ENCODE measurements around the gene MANF.

MANF gene

DNA sequence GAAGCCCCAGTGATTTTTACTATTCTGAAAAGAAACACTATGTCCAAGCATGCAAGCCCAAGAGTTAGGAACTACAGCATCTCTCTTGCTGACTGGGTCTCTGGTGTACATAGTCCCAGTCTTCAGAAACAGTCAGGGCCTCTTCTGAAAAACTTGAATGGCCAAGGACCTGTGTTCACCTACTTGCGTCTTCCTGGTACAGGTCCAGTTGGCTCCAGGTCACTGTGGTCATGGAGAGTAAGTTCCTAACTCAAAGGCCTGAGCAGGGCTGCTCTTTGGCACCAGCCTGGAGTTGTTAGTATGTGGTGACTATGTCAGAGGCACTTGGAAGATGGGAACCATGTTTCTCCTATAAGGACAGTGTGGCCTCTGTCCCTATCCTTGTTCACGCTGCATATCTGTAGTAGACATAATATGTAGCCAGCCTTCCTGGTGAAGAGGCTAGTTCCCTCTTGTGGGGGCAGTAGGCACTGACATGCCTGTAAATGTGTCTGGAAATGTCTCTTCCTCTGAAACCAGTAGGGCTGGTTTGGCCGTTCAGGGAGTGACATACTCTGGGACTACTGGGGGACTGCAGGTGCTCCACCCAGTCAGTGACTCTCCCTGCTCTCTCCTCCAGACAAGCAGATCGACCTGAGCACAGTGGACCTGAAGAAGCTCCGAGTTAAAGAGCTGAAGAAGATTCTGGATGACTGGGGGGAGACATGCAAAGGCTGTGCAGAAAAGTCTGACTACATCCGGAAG lies 3.4 kb downstream of the MANF start:
- in situ Hi-C loops (cut with MboI; ENCODE audit: low sequenced_read_pairs): no loop called here

DNA sequence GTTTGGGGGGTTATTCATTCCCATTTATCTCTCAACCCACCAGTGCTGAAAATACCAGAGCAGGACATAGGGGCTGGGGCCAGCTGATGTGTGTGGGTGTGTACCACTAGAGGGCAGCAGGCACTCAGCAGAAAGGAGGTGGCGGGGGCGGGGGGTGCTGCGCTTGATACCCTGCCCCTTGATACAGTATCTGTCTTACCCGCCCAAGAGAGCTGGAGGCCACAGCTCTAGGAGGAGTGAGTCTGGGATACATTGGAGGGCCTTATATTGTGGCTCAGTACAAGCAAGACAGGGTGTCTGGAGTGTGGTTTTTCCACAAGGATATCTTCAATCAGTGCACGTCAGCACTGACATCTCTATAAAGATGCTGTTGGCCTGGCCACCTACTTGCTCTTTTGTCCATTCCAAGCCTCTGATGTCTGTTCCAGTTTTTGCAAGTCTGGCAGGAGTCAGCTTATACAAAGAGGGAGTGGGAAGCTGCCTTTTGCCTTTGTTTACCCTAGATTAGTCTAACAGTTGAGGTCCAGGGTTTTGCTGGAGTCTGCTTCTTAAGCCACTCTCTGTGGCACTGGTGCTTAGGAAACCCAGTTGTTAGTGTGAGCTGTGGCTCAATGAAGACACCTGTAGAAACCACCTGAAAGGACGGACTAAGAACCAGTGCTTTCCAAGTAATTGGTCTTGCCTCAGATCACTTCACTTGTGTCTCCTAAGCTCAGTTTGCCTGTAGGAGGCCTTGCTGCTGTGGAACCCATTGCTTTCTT lies 4.5 kb downstream of the MANF start:
- in situ Hi-C loops (cut with MboI; ENCODE audit: low sequenced_read_pairs): no loop called here

DNA sequence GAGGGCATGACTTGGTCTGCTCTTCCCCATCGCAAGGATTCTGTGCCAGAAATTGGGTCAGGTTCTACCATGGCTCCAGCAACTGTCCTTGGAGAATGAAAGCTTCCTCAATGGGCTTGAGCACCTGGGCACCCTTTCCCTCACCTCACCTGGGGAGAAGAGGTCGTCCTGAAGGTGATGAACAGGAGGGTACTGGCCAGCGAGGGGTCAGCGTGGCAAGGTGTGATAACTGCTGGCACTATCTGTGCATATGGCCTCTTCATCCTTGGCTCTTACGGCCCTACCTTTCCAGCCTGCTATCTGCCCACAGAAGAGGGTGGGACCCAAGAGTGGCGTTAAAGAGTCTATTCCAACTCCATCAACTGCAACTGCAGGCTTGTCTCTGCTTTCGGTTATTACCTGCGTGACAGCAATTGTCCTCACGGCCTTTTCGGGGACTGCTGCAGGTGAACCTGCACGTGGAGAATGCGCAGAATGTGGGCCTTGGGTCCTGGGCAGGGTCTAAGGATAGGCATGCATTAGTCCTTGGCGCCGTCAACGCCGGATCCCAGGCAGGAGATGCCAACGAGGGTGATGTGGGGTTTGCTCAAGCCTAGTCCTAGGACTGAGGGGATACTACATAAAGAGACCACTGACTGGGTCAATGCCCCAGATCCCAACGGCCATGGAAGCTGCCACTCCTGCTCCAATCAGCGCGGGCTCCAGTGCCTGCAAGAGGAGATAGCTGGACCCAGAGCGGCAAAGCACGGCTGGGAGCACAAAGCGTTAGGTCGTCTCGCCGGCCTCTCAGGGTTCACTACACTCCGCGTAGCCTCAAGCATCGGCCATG lies 5.4 kb downstream of the MANF start:
- in situ Hi-C loops (cut with MboI; ENCODE audit: low sequenced_read_pairs): no loop called here

GRCh38 chr3:51391075-51391565 lies 6.0 kb downstream of the MANF start, which contains the start of gene RBM15B:
RBM15B (plus strand) TSS chr3:51391285; CDS start chr3:51391400, 115 bp downstream.
- in situ Hi-C loops (cut with MboI; ENCODE audit: low sequenced_read_pairs): no loop called here

- in situ Hi-C loops (cut with MboI; ENCODE audit: low sequenced_read_pairs): no loop called here
Measured at GRCh38 chr3:51391566-51392354, 6.7 kb downstream of the MANF start.

- in situ Hi-C loops (cut with MboI; ENCODE audit: low sequenced_read_pairs): no loop called here
Measured at GRCh38 chr3:51392355-51393133, 7.5 kb downstream of the MANF start.

- in situ Hi-C loops (cut with MboI; ENCODE audit: low sequenced_read_pairs): no loop called here
Measured at GRCh38 chr3:51393134-51393495, 8.0 kb downstream of the MANF start.

DNA sequence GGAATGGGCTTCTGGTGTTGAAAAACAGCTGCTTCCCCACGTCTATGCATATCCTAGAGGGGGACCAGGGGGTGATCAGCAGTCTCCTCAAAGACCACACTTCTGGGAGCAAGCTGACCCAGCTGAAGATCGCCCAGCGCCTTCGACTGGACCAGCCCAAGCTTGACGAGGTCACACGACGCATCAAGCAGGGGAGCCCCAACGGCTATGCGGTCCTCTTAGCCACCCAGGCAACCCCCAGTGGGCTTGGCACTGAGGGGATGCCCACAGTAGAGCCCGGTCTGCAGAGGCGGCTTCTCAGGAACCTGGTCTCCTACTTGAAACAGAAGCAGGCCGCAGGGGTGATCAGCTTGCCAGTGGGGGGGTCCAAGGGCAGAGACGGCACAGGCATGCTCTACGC lies 8.5 kb downstream of the MANF start:
- in situ Hi-C loops (cut with MboI; ENCODE audit: low sequenced_read_pairs): no loop called here

GRCh38 chr3:51394541-51394940 lies 9.4 kb downstream of the MANF start:
- in situ Hi-C loops (cut with MboI; ENCODE audit: low sequenced_read_pairs): no loop called here

DNA sequence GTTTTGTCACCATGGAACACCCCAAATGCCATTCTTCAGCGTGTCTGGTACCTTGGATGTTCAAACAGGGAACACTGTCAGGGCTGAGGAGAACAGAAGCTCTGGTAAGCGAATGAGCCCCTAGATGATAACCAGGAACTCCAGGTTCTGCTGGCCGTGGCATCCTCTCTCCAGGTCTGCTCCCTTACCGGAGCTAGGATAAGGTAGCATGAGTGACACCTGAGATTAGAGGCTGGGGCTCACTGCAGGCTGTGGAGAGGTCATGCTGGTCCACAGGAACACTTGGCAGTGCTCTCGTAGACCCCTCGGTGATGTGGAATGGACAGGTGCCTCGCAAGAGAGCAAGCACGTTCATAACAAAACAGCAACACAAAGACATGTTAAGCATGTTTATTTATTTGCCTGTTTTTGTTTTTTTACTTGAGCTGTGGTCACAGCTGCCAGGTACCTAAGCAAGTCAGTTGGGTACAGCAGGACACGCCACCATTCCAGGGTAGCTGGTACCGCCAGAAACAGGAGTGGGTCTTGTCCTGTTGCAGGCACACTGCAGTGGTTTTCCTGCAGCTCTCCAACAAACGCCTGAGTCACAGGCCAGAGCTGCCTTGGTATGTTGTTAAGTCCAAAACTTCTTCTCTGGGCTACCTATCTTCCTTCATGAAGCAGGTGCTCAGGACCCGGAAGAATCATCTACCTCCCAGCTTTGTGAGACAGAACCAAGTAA lies 10.6 kb downstream of the MANF start:
- in situ Hi-C loops (cut with MboI; ENCODE audit: low sequenced_read_pairs): no loop called here

GRCh38 chr3:51396401-51396800 lies 11.3 kb downstream of the MANF start:
- in situ Hi-C loops (cut with MboI; ENCODE audit: low sequenced_read_pairs): no loop called here

GRCh38 chr3:51397392-51397791 lies 12.3 kb downstream of the MANF start:
- in situ Hi-C loops (cut with MboI; ENCODE audit: low sequenced_read_pairs): no loop called here

GRCh38 chr3:51398595-51399310 lies 13.7 kb downstream of the MANF start:
- in situ Hi-C loops (cut with MboI; ENCODE audit: low sequenced_read_pairs): no loop called here

DNA sequence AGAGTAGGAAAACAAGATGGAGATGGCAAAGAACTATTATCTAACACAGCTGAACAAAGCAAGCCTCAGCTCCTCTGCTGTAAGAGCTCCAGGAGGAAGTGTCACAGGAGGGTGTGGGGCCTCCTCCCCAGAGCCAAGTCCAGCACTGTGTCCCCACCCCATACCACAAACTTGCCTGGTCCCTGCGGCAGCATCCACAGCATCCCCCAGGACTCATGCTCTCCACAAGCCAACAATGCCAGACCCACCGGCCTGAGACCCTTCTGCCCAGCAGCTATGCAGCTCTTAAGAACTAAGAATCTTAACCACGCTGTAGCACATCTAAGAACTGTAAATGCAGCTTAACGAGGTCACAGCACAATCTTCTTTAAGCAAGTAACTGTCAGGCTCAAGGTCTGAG lies 15.1 kb downstream of the MANF start:
- in situ Hi-C loops (cut with MboI; ENCODE audit: low sequenced_read_pairs): no loop called here

DNA sequence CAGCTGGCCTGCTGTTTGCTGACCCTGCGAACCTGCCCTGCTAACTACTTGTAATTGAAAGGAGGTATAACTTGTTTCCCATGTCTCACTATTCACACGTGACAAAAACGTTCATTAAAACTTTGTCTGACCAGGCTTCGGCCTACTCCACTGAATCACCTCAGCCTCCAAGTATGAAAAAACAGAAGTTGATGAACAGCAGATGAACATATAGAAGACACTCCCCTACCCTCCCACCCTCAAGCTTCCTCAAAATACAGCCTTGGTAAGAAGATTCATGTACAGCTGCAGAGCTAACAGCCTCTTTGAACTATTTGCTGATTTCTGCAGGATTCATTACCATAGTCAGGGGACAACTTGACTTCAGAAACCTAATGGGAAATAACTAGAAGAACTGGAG lies 16.6 kb downstream of the MANF start:
- in situ Hi-C loops (cut with MboI; ENCODE audit: low sequenced_read_pairs): no loop called here

GRCh38 chr3:51403675-51404074 lies 18.6 kb downstream of the MANF start:
- in situ Hi-C loops (cut with MboI; ENCODE audit: low sequenced_read_pairs): no loop called here

DNA sequence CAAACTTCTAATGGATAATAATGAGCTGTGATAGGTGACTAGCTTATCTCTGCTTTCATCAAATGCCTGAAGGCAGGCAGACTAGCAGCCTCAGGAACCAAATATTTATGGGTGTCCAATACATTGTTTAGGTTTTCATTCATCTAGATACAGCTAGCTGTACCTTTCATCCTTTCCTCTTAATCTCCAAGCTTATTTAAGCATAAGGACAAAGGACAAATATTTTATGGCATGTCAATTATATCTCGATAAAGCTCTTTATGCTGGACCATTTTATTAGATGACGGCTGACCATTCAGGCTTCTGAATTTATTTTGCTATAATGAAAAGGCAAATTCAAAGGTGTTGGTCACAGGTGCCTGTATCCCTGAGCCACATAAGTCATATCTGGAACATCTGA lies 22.9 kb downstream of the MANF start:
- in situ Hi-C loops (cut with MboI; ENCODE audit: low sequenced_read_pairs): no loop called here

DNA sequence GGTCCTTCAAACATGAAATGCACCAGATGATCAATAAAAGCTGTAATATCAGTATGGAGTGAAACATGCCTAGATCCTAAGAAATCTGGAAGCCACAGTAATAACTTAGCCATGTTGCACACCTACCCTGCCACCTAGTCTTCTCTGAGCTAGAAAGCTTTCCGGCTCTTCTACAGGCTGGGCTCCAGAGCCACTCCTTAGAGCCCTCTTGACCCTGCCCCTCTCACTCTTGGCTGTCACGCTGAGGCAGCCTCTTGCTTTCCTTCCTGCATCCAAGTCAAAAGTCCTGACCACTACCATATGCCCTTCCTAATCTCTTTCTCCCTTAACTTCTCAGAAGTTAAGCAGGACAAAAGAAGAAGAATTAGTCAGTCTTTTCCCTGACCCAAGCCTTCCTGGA lies 23.7 kb downstream of the MANF start:
- in situ Hi-C loops (cut with MboI; ENCODE audit: low sequenced_read_pairs): no loop called here

- in situ Hi-C loops (cut with MboI; ENCODE audit: low sequenced_read_pairs): no loop called here
Measured at GRCh38 chr3:51422211-51422610, 37.1 kb downstream of the MANF start.

Measured in HL-60/S4 (cell line).